IMR-90 (cell line): ENCODE measurements around the gene SRRD. TPM values are rescaled to one million over a fixed set of nuclear protein-coding genes. Genes with fewer than 3 reads are reported as not detected.

Source experiments
- ATAC-seq: fragments of 200-7000 bp; cut with Tn5 transposase; 2 replicates; pipeline ENCODE4 v1.9.1; 2020; ENCODE audit warnings: low read depth, mild to moderate bottlenecking, moderate library complexity
- BruUV-seq: library from RNA; stranded (reverse); fragments of 400-500 nt; replicated peaks from 2 replicates; lab custom pipeline; 2021; lab: Mats Ljungman, UMichigan
- CTCF ChIA-PET: fragments of 300-600 bp; formaldehyde crosslinking; extraction: SDS; loops from one replicate; lab custom pipeline; 2021; ENCODE audit warnings: antibody characterized with exemption; lab: Yijun Ruan, JAX
- POLR2A ChIA-PET: fragments of 300-600 bp; sonication (Branson Sonifier 250); formaldehyde crosslinking; loops from one replicate; lab custom pipeline; 2022; ENCODE audit warnings: antibody characterized with exemption; ENCODE audit not compliant: unreplicated experiment; lab: Charles Lee
- DNase-seq: peaks from one replicate; pipeline ENCODE4 v3.0.0; 2013
- H2AFZ ChIP-seq: replicated peaks from 2 replicates; pipeline ENCODE3; 2013; ENCODE audit warnings: low read length, mild to moderate bottlenecking; ENCODE audit not compliant: poor library complexity
- H2AK5ac ChIP-seq: 2 replicates; pipeline ENCODE4 v1.6.1; 2013; ENCODE audit warnings: low read depth, low read length, inconsistent platforms
- H2AK9ac ChIP-seq: replicated peaks from 2 replicates; pipeline ENCODE3; 2013; ENCODE audit warnings: mild to moderate bottlenecking, low read depth, low read length, moderate library complexity; ENCODE audit not compliant: poor library complexity
- H2BK120ac ChIP-seq: 2 replicates; pipeline ENCODE4 v1.6.1; 2013; ENCODE audit warnings: low read depth, low read length, inconsistent platforms
- H2BK15ac ChIP-seq: 3 replicates; pipeline ENCODE4 v1.6.1; 2013; ENCODE audit warnings: low read depth, low read length, inconsistent platforms
- H2BK20ac ChIP-seq: 2 replicates; pipeline ENCODE4 v1.6.1; 2013; ENCODE audit warnings: low read depth, mild to moderate bottlenecking, inconsistent platforms, low read length, moderate library complexity
- H2BK5ac ChIP-seq: 2 replicates; pipeline ENCODE4 v1.6.1; 2013; ENCODE audit warnings: mild to moderate bottlenecking, low read depth, low read length, inconsistent platforms; ENCODE audit not compliant: poor library complexity, severe bottlenecking
- H3K14ac ChIP-seq: replicated peaks from 2 replicates; pipeline ENCODE4 v1.6.1; 2013; ENCODE audit warnings: low read depth, low read length, inconsistent platforms
- H3K18ac ChIP-seq: 2 replicates; pipeline ENCODE4 v1.6.1; 2013; ENCODE audit warnings: low read depth, low read length, control low read depth
- H3K23ac ChIP-seq: 2 replicates; pipeline ENCODE4 v1.6.1; 2013; ENCODE audit warnings: low read depth, low read length, inconsistent platforms
- H3K27ac ChIP-seq: 2 replicates; pipeline ENCODE4 v1.5.1; 2013; ENCODE audit warnings: mild to moderate bottlenecking, control low read depth, low read length; ENCODE audit not compliant: insufficient read depth
- H3K27me3 ChIP-seq: 2 replicates; pipeline ENCODE4 v1.6.1; 2013; ENCODE audit warnings: low read length; ENCODE audit not compliant: control insufficient read depth, insufficient read depth
- H3K36me3 ChIP-seq: 2 replicates; pipeline ENCODE4 v1.6.1; 2013; ENCODE audit warnings: low read length, mixed read lengths; ENCODE audit not compliant: control insufficient read depth, insufficient read depth
- H3K4ac ChIP-seq: 2 replicates; pipeline ENCODE4 v1.6.1; 2013; ENCODE audit warnings: low read depth, low read length, inconsistent platforms
- H3K4me1 ChIP-seq: 2 replicates; pipeline ENCODE4 v1.6.1; 2013; ENCODE audit warnings: low read length, mixed read lengths; ENCODE audit not compliant: control insufficient read depth, insufficient read depth
- H3K4me2 ChIP-seq: 2 replicates; pipeline ENCODE4 v1.6.1; 2013; ENCODE audit warnings: low read depth, mild to moderate bottlenecking, control low read depth, low read length, moderate library complexity
- H3K4me3 ChIP-seq: 2 replicates; pipeline ENCODE4 v1.5.1; 2013; ENCODE audit warnings: low read depth, mild to moderate bottlenecking, control low read depth, low read length, moderate library complexity; ENCODE audit not compliant: insufficient read depth
- H3K56ac ChIP-seq: 2 replicates; pipeline ENCODE4 v1.6.1; 2013; ENCODE audit warnings: low read length, inconsistent platforms; ENCODE audit not compliant: insufficient read depth; ENCODE audit errors: extremely low read depth
- H3K79me1 ChIP-seq, 2 experiments: 2 replicates each; pipeline ENCODE4 v1.6.1; 2013; ENCODE audit warnings: low read length in 2 of 2, inconsistent platforms in 1 of 2, low read depth in 1 of 2
- H3K9ac ChIP-seq: 2 replicates; pipeline ENCODE4 v1.6.1; 2013; ENCODE audit warnings: low read depth, low read length, control low read depth
- H3K9me1 ChIP-seq: 2 replicates; pipeline ENCODE4 v1.6.1; 2013; ENCODE audit warnings: low read length, inconsistent platforms; ENCODE audit not compliant: insufficient read depth
- H3K9me3 ChIP-seq: 2 replicates; pipeline ENCODE4 v1.6.1; 2013; ENCODE audit warnings: low read length; ENCODE audit not compliant: control insufficient read depth, insufficient read depth
- H4K20me1 ChIP-seq: 2 replicates; pipeline ENCODE4 v1.6.1; 2013; ENCODE audit warnings: low read length, inconsistent platforms; ENCODE audit not compliant: insufficient read depth
- H4K5ac ChIP-seq: 2 replicates; pipeline ENCODE4 v1.6.1; 2013; ENCODE audit warnings: mild to moderate bottlenecking, low read depth, low read length, control low read depth
- H4K8ac ChIP-seq, 2 experiments: 2 replicates each; pipeline ENCODE4 v1.6.1; 2013; ENCODE audit warnings: low read depth in 2 of 2, low read length in 2 of 2, control low read depth in 1 of 2, inconsistent platforms in 1 of 2
- H4K91ac ChIP-seq: 2 replicates; pipeline ENCODE4 v1.6.1; 2013; ENCODE audit warnings: low read depth, low read length, inconsistent platforms; ENCODE audit not compliant: insufficient read depth
- MAFK ChIP-seq: IDR thresholded peaks from 2 replicates; pipeline ENCODE4 v1.6.1; 2012; ENCODE audit warnings: low read depth, low read length, improper control_type of control experiment
- MAZ ChIP-seq: IDR thresholded peaks from 2 replicates; pipeline ENCODE4 v1.6.1; 2012; ENCODE audit warnings: low read depth, mild to moderate bottlenecking, low read length, improper control_type of control experiment, moderate library complexity, borderline replicate concordance
- MXI1 ChIP-seq: IDR thresholded peaks from 2 replicates; pipeline ENCODE4 v1.6.1; 2012; ENCODE audit warnings: low read depth, mild to moderate bottlenecking, low read length, moderate library complexity, borderline replicate concordance
- RAD21 ChIP-seq: IDR thresholded peaks from 2 replicates; pipeline ENCODE4 v1.6.1; 2012; ENCODE audit warnings: low read length, improper control_type of control experiment
- RFX5 ChIP-seq: IDR thresholded peaks from 2 replicates; pipeline ENCODE4 v1.8.0; 2012; ENCODE audit warnings: low read depth, mild to moderate bottlenecking, low read length, moderate library complexity
- WGBS, 2 experiments: methylation state at CpG; one replicate each; pipeline versions ENCODE4 v1.1.5 to v1.1.7; 2013; ENCODE audit warnings: missing lambda C conversion rate in 2 of 2; ENCODE audit not compliant: insufficient read length in 1 of 2; ENCODE audit errors: extremely low coverage in 2 of 2; 5-methylcytosine and 5-hydroxymethylcytosine counted together
- dilution Hi-C: fragments of 300-500 bp; cut with HindIII; formaldehyde crosslinking; loops from one replicate; pipeline ENCODE4 v1.14.3; 2018; ENCODE audit warnings: low sequenced_read_pairs; ENCODE audit not compliant: unreplicated experiment
- in situ Hi-C: fragments of 300-500 bp; cut with MboI; formaldehyde crosslinking; loops from 3 replicates; pipeline ENCODE4 v1.14.3; 2019; ENCODE audit warnings: low sequenced_read_pairs, inconsistent platforms, mixed read lengths
- intact Hi-C: fragments of 100-400 bp; cut with micrococcal nuclease; formaldehyde crosslinking; loops from 2 replicates; pipeline ENCODE4 v1.10.0; 2022
- polyA plus RNA-seq, 3 experiments: library from polyadenylated mRNA; depleted of rRNA; stranded (reverse); fragments of >200 nt; gene quantifications; 2 replicates each; pipeline ENCODE4 v1.2.3, GENCODE V29; 2012; ENCODE audit warnings: low replicate concordance in 1 of 3
- total RNA-seq: library from RNA; depleted of rRNA; stranded (reverse); fragments of >200 nt; gene quantifications from 2 replicates; pipeline ENCODE4 v1.2.3, GENCODE V29; 2012
- TF ChIP-seq, protein P1 (sequence below): fragments of 150-350 bp; IDR thresholded peaks from 2 replicates; pipeline ENCODE4 v1.6.1; 2016; ENCODE audit warnings: low read depth, mild to moderate bottlenecking, low read length, moderate library complexity, borderline replicate concordance

SRRD gene
- total and polyA plus RNA-seq, 2 of the 4 experiments (the other 2 are of a cell fraction) = 18.3 to 24.0 TPM

DNA sequence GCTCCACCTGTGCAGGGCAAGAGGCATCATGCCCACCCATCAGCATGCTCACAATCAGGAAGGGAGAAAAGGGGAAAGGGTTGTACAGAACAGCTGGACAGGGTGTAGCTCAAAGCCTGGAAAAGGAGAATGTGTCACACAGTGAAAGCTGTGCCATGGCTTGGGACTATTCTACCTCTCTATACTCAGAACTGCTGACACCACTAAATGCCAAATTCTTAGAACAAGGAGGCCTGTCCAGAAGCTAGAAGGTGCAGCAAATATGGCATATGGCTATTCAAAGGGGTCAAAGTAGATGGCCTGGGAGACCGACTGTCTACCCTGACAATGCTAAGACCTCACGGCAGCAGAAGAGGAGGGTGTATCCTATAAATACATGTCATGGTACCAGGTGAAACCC is 12.9 kb upstream of the SRRD start:
- in situ Hi-C loops (no loop called here), intact Hi-C loops (no loop called here), dilution Hi-C loops (no loop called here)
- Histone ChIP-seq H3K4ac (peak overlapping the region; percentile 21), H3K9ac (no peak overlapping the region), H3K79me1 (peaks cover 0 to 4% of the 10 kb centered on the region in 2 experiments; a peak in 1 of 4 replicates), H3K18ac (no peak overlapping the region), H2BK20ac (peak overlapping the region; percentile 45), H3K9me3 (no peaks in the 10 kb centered on the region), H4K5ac (no peak overlapping the region), H3K27ac (no peak overlapping the region), H3K4me3 (no peak overlapping the region), H4K20me1 (no peaks in the 10 kb centered on the region), H2BK15ac (no peak overlapping the region), H2BK5ac (no peak overlapping the region), H2BK120ac (peak overlapping the region; percentile 39; the same call in 1 of the 2 replicates), H3K36me3 (peaks cover 44% of the 10 kb centered on the region), H4K8ac (no peak overlapping the region), H3K56ac (no peak overlapping the region), H4K91ac (no peak overlapping the region), H2AFZ (no peak overlapping the region), H3K4me2 (no peak overlapping the region), H3K23ac (no peak overlapping the region), H3K4me1 (no peaks in the 10 kb centered on the region), H3K27me3 (no peaks in the 10 kb centered on the region), H3K9me1 (peaks cover 7% of the 10 kb centered on the region), H3K14ac (0 out of 2 replicates have a peak overlapping the region, but pooled peaks have one; percentile 45), H2AK9ac (no peak overlapping the region), H2AK5ac (no peak overlapping the region; the same call in 1 of the 2 replicates)
- no CpG with 5 or more reads among the region's 2 CpGs for WGBS, 2 experiments
- no TSS peak for BruUV-seq
- ChIA-PET POLR2A (no interaction called here), CTCF (no interaction called here)
- TF ChIP-seq MAZ (no peak), RFX5 (no peak), MAFK (peak; percentile 68), RAD21 (no peak), MXI1 (no peak)
- TF ChIP-seq, protein P1, sequence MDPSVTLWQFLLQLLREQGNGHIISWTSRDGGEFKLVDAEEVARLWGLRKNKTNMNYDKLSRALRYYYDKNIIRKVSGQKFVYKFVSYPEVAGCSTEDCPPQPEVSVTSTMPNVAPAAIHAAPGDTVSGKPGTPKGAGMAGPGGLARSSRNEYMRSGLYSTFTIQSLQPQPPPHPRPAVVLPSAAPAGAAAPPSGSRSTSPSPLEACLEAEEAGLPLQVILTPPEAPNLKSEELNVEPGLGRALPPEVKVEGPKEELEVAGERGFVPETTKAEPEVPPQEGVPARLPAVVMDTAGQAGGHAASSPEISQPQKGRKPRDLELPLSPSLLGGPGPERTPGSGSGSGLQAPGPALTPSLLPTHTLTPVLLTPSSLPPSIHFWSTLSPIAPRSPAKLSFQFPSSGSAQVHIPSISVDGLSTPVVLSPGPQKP = no peak
- ATAC-seq (no peak), DNase-seq (no peak)
